ENCODE measurements around the gene NCKAP5L.
"Not testable (repeated sequence)": the region's sequence is repeated elsewhere in the genome, so short reads cannot be mapped to it uniquely, and the experiment has no call there.

Gene NCKAP5L

DNA sequence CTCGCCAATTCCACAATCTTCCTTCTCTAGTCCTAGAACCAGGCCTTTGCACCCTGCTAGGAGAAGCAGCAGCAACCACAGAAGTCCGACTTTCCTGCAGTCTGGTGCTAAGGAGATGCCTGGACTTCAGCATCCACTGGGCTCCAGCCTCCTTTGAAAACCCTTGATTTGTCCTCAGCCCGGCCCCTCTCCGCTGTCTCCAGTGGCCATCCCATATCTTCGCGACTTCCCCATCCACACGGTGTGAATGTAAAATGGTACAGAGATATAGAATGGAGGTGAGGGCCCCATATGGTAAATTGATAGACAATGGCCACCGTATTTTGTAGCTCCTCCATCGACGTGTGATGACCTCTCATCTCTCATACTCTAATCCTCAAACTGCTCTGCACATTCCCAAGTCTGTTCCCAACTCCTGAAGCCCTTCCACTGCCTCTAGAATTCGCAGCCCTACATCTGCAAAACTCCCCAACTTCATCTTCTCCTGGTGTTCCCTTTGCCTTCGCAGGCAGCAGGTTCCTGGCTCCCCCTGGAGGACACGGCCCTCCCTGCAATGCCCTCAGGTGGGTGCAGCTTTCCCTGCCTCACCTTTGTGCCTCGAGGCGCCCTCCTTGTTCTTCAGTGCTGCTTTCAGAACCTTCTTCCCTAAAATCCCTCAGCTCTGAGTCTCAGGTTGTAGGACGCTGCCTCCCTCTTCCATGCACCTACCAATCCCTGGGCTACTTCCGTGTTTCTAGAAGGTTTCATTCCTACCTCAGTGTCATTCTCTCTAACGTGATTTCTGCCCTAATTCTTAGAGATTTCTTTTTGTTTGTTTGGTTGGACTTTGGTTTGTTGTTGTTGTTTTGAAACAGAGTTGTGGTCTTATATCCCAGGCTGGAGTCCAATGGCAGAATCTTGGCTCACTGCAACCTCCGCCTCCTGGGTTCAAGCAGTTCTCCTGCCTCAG lies 50.1 kb downstream of the NCKAP5L start:
- no peak for DNase-seq

DNA sequence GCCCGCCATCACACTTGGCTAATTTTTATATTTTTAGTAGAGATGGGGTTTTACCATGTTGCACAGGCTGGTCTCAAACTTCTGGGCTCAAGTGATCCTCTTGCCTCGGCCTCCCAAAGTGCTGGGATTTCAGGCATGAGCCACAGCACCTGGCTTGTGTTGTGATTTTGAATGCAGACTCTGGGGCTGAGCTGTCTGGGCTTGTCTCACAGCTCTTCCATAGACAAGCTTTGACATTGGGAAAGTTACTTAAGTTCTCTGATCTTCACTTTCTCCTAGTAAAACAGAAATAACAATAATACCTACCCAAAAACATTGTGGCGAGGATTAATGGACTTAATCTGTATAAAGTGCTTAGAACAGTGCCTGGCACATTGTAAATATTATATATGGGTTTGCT lies 50.9 kb downstream of the NCKAP5L start:
- no peak for DNase-seq

DNA sequence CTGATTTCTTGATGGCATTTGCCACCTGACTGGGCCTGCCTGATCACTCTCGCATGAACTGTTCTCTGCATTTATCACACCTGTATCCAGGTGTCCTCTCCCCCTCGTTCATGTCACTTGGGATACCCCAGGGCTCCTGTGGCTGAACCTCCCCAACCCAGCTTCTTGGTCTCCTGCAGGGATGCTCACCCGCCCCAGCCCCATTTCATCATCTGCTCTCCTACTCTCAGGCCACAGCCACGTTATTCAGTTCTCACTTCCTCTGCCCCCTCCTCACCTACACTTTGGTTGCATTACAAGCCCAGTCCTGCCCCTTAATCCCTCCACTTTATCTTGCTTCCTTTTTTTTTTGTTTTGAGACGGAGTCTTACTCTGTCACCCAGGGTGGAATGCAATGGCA lies 51.4 kb downstream of the NCKAP5L start:
- no peak for DNase-seq

DNA sequence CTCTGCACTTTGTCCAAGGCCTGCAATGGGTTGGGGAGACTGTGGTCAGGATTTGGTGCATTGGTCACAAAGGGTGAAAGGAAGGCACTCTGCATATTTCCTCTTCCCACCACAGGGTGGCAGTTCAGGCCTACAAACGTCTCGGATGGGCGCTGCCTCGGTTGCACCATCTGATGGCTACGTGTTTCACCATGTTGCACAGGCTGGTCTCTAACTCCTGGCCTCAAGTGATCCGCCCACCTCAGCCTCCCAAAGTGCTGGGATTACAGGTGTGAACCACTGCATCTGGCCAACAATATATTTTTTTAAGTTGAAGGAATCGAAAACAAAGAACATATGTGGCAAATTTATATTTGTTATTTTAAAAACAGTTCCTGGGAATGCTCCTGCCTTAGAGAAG lies 51.8 kb downstream of the NCKAP5L start:
- DNase-seq, result peak; percentile 48 to 59

DNA sequence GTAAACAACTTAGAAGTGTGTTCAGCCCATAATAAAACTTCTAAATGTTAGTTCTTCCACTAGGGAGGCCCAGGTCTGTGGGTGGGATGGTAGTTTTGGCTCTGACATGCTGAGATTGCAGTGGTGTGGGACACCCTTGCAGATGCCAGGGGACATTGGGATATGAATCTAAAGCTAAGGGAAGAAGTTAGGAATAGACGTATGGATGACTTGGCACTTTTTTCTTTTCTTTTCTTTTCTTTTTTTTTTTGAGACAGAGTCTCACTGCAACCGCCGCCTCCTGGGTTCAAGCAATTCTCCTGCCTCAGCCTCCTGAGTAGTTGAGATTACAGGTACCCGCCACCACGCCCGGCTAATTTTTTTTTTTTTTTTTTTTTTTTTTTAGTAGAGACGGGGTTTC lies 55.1 kb downstream of the NCKAP5L start:
- DNase-seq, result not testable (repeated sequence)

DNA sequence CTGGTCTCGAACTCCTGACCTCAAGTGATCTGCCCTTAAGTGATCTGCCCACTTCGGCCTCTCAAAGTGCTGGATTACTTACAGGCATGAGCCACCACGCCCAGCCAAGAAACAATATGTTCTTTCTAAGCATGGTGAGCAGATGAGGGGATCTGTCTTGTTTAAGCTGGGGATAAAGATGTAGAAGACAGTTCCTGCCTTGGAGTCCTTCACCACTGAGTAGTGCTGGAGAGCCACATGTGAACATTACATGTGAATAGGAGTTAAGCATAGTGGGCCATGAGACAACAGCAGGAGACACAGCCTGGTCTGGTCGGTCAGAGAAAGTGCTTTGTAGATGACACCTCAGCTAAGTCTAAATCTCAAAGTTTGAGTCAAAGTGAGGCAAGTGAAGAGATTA lies 60.9 kb downstream of the NCKAP5L start:
- DNase-seq, result no peak

DNA sequence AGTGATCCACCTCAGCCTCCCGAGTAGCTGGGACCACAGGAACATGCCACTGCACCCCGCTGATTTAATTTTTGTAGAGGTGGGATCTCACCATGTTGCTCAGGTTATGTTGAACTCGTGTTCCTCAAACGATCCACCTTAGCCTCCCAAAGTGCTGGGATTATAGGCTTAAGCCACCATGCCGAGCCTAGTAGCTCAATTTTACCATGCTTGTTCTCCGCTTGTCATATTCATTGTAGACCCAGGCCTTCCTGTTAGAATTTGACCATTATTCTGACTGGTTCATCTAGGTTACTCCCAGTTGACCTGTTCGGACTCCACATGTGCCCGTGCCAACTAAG lies 62.1 kb downstream of the NCKAP5L start:
- no peak for DNase-seq

DNA sequence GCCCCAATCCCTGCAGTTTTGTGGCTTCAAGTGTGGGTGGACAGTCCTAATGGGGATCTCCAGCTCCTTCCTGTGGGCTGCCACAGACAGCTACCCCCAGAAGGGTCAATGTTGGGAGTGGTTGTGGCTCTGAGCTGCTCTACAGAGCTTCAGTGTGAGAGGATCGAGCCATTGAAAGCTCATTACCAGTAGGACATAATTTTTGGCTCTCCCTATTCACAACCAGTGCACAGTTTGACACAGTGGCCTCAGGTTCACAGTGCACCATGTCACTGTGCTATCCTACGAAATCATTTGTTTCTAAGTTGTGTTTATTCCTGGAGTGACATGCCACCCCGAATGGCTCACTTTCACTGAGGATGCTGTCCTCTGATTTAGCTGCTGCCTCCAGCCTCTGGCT lies 64.1 kb downstream of the NCKAP5L start:
- DNase-seq, result no peak

DNA sequence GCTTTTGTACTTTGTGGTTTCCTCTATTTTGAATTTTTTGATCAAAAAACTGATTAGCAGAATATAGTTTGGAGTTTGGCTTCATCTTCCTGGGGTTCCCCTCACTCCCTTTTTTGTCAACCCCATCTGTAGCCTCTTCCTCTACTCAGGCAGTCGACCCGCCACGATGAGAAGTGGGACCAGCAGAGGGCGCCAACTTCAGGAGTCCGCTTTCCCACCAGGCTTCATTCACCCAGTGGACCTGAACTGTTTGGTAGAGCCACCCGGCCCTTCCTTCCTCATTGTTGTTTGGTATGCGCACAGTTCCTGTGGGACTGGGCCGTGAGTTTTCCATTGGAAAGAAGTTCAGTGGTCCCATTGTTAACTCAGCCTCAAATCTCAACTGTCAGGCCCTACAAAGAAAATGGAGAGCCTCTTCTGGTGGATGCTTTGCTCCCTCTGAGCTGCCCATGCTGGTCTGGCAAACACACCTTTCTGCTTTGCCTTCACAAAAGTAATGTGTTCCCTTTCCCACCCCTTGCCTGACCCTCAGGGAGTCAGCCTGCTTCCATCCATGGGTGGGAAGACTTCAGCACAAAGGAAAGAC lies 65.1 kb downstream of the NCKAP5L start:
- DNase-seq, result peak in 1 of 2 donors; percentile 25

DNA sequence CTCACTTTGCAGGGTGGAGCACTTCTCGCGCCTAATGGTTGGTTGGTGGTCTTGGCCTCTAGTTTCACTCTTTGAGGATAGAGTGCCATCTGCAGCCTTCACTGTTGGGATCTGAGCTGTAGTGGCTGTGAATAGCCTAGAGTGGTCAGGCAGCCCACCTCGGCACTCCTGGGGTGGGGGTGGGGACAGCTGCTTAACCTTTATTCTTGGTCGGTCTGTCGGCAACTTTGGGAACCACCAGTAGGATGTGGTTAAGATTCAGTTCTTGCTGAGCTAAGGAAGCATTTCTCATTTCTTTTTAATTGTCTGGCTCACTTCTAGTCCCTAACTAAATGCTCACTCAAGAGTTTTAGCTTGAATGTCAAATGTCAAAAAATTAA lies 65.8 kb downstream of the NCKAP5L start:
- no peak for DNase-seq

DNA sequence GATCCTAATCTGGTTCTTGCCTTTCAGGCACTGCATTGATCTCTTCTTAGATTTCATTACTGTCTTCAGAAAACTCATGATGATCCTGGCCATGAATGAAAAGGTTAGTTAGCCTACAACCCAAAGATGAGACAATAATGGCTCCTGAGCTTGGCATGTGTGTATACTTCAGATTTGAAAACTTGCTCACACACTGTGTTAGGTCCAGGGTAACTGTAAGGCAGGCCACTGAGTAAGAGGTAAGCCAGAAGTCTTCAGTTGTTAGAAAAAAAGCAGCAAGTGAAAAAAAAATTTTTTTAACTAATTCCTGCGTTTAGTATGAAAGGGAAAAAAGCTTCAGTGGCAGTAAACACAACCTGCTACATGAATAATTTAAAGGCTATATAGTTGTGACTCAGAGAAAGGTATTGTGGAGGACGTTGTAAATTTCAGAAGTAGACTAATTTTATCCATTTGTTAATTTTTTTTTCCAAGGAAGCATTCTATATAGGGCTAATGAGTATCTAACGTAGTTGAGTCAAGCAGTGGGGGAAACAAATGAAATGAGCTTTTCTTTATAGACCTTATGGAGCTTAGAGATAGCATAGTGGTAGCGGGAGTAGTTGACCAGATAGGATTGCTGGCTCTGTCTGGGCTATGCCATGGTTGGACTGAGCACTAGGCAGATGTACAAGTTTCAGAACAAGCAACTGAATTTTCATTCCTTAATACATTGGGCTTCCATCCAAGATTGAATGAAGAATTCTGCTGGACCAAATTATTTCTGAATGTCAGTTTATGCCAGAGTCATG lies 66.3 kb downstream of the NCKAP5L start:
- no peak for DNase-seq

DNA sequence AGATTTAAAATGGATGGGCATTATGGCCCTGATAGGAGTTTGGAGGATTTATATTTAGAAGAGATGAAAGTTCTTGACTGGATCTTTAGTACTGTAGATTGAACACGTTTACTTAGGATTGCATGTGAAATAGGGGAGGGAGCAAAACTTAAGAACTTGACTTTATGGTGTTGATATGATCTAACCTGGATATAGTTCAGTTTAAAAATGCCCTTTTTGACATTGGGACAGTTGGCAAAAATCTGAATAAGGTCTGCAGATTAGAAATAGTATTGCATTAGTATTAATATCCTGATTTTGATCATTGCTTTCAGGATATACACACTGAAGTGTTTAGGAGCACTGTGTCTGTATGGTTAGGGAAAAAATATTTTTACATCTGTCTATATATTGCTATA lies 77.2 kb downstream of the NCKAP5L start:
- DNase-seq, result no peak

DNA sequence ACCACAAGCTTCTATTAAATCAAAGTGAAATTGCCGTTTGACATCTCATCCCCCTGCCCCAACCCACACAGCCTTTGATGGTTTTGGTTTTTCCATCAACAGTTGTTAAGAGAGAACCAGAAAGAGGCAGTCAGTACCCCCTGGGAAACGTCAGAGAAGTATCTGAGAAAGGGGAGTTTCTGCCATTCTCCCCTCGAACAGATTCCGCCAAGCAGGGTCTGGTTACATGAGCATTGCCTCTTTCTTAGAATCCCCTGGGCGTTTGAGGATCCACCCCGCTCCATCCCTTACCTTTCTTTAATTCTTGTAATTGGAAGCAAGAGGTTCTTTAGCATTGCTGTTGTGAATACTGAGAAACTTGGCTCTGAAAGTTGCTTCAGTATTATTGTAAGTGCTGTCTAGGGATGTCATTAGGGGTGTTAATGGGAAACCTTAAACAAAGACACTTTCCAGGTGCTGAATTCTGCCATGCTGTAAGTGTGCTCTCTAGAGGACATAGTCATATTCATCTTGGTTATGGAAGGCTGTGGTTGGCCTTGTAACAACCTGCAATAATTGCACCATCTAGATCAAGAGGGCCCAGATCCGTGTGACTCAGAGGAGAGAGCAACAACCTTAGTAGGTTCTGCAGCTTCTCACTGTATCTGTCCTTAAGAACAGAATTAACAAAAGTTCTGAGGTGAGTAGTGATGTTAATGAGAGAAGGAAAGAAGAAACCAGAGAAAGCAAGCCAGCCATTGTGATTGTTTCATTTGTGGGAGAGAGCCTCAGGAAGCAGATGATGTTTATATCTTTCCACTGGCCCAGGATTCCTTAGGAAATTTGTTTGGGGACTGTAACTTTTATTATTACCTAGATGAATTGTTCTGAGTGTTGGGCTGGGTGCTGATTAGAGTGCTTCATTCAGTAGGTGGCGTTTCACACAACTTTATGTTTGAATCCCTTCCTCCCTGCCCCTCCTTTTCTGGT lies 77.9 kb downstream of the NCKAP5L start:
- DNase-seq, result no peak

DNA sequence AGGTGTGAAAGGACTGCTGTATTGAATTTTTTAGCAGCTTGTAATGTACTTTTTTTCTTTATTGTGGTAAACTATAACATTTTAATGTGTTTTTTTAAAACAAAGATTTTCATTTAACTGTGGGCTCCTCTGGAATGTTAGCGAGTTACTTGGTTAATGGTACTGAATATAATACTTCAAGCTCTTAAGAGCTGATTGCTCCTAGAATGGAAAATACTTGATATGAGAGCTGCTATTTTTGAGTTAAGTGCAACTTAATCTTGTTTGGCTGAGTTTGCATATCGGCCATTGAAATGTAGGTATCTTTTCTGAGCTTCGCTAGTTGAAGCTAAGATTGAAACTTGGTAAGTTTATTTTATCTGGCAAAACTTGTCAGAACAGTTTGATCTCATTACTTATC lies 79.4 kb downstream of the NCKAP5L start:
- DNase-seq, result no peak

DNA sequence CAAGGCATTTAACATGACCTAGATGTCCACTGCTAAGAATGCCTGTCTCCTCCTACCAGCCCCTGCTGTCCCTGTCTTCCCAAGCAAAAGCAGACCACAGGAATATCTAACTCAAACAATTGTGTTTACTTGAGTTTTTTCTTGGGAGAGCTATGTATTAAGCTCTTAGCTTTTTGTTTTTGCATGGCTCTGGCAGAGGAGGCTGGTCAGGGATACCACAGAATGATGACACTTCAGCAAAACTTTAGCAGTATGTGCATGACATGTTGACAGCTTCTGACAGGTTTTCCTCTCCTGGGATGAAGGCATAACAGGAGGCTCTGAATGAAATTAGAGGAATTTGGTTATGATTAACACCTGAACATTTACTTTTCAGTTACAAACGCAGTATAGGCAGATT lies 79.9 kb downstream of the NCKAP5L start:
- DNase-seq, result no peak

DNA sequence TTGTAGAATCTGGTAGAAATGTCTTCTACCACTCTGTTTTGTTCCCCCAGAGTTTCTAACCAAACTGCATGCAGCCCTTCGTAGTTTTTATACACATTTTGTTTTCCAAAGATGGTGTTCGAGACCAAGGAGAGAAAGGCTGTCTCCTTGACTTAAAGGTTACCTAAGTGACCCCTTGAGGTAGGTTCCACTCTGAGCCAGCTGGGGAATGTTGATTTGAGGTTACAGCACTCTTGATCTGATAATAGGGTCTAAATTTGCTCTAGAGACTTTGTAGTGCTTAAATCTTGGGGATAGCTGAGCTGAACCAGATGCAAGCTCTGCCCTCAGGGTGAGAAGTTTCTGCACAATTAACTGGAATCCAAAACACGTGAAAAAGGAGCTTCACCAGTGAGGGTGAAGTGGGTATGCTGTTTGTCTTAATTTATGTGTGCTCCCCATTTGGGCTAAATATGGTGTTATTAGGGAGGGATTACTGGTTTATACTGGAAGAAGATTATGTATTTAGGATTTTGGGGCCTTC lies 83.8 kb downstream of the NCKAP5L start:
- no peak for DNase-seq

DNA sequence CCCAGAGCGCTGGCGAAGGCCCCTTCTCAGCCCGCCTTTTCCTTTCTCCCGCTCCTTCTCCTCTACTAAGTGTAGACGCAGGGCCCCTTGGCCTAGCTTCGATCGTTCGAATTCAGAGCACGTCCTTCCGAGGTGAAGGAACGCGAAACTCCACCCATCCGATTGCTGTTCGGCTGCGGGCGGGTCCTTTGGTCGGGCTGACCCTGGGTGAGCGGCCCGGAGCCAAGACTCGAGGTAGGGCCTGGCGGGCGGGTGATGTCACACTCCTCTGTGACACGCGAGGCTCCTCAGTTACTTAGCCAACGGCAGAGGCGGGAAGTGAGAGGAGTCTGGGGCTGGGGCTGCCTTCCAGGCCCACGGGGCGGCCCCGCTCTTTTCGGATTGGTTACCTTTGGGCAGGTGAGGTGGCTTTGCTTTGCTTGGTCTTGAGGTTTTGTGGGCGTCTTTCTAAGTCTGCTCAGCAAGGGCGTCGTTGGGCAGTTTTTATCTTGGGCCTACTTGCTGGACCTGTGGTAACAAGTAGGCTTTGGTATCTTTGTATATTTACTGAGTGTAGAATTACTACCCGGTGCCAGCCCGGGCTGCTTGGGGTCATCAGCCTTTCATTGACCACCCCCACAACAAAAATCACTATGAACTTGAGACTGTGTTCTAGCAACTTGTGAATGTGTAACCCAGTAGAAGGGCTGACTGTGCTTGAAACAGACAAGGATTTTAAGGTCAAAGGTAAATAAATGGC lies 86.2 kb downstream of the NCKAP5L start:
- DNase-seq, result no peak
